Thymus (tissue), 11 donors: ENCODE measurements around the gene PGBD2. TPM values are rescaled to one million over a fixed set of nuclear protein-coding genes. Genes with fewer than 3 reads are reported as not detected.
"Not testable (repeated sequence)": the region's sequence is repeated elsewhere in the genome, so short reads cannot be mapped to it uniquely, and the experiment has no call there.

Source experiments
- DNase-seq, 9 donors: peaks; one replicate each; pipeline ENCODE4 v3.0.0-alpha.2; 2013; ENCODE audit warnings: low spot score in 9 of 9, low read depth in 6 of 9, missing footprints in 1 of 9
- H3K27ac ChIP-seq, 2 donors: one replicate each; pipeline ENCODE4 v1.5.1; 2013; ENCODE audit warnings: control low read depth in 1 of 2, low read depth in 1 of 2, low read length in 1 of 2, mild to moderate bottlenecking in 1 of 2, moderate library complexity in 1 of 2
- H3K27me3 ChIP-seq, 2 donors: one replicate each; pipeline ENCODE4 v1.5.1; 2013; ENCODE audit warnings: low read length in 1 of 2; ENCODE audit not compliant: control insufficient read depth in 2 of 2, insufficient read depth in 1 of 2
- H3K36me3 ChIP-seq, 2 donors: one replicate each; pipeline ENCODE4 v1.5.1; 2013; ENCODE audit warnings: low read length in 1 of 2, mild to moderate bottlenecking in 1 of 2, moderate library complexity in 1 of 2; ENCODE audit not compliant: control insufficient read depth in 2 of 2, insufficient read depth in 2 of 2
- H3K4me1 ChIP-seq, 2 donors: one replicate each; pipeline ENCODE4 v1.5.1; 2013; ENCODE audit warnings: low read length in 2 of 2; ENCODE audit not compliant: control insufficient read depth in 2 of 2, insufficient read depth in 2 of 2
- H3K4me3 ChIP-seq, 2 donors: one replicate each; pipeline ENCODE4 v1.5.1; 2013; ENCODE audit warnings: low read length in 2 of 2, control low read depth in 1 of 2, mild to moderate bottlenecking in 1 of 2
- H3K9me3 ChIP-seq, 2 donors: one replicate each; pipeline ENCODE4 v1.5.1; 2013; ENCODE audit warnings: low read length in 1 of 2, mild to moderate bottlenecking in 1 of 2; ENCODE audit not compliant: control insufficient read depth in 2 of 2, insufficient read depth in 1 of 2
- WGBS: extraction: QIAGEN DNeasy Blood & Tissue Kit; methylation state at CpG from one replicate; pipeline ENCODE4 v1.1.7; 2013; 5-methylcytosine and 5-hydroxymethylcytosine counted together
- polyA plus RNA-seq: library from polyadenylated mRNA; stranded (reverse); fragments of 200-250 nt; gene quantifications from one replicate; pipeline ENCODE4 v1.2.3, GENCODE V29; 2013
- total RNA-seq: library from RNA; stranded (reverse); fragments of 120-200 nt; gene quantifications from one replicate; pipeline ENCODE4 v1.2.4, GENCODE V29; 2013
- donor health status: healthy.

PGBD2 gene
- total and polyA plus RNA-seq, 2 donors = 8.0 to 8.8 TPM

DNA sequence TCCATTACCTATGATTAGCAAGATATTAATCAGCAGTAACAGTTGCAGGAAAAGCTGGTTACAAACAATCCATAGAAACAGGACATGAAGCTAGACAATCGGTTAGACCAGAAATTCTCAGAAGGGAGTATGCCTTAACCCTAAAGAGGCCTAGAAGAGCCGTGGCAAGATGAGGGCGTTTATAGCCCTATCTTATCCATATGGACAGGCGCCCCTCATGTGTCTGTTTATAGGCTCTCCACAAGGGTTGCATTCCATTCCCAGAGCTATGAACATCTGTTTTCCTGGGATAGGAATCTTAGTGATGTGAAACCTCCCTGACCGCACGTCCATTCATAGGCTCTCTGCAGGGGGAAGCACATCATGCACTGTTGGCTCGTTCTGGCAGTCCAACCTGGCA lies 23.6 kb upstream of the PGBD2 start:
- H3K36me3 ChIP-seq, H3K27ac ChIP-seq, H3K4me3 ChIP-seq, DNase-seq, H3K4me1 ChIP-seq, H3K27me3 ChIP-seq, H3K9me3 ChIP-seq: not testable (repeated sequence)
- 80% methylated on average over 7 of the region's 7 CpGs for WGBS

DNA sequence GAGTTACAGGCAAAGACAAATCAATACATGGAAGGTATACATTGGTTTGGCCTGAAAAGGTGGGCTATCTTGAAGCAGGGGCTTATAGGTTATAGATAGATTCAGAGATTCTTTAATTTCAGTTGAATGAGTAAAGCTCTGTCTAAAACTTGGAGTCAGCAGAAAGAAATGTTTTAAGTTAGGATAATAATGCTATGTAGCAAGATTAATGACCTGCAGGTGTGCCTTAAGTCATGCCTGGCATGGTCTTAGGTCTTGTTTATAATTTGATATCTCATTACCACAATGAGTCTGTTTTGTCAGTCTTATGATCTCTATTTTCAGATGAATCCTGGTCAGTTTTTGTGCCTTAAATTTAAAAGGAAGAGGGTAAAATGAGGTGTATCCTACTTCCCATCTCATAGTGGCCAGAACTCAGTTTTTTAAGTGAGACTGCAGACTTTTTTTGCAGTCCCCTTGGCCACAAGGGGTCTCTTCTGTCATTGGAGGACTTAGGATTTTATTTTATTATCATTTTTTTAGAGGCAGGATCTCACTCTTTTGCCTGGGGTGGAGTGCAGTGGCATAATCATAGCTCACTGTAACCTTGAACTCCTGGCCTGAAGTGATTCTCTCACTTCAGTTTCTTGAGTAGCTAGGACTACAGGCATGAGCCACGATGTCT lies 21.3 kb upstream of the PGBD2 start:
- no peak for DNase-seq
- H3K4me3 ChIP-seq = no peak overlapping the region
- WGBS = 91% methylated on average over 1 of the region's 1 CpG
- no peaks in the 10 kb centered on the region for H3K4me1 ChIP-seq
- H3K9me3 ChIP-seq = no peaks in the 10 kb centered on the region
- H3K36me3 ChIP-seq = no peaks in the 10 kb centered on the region
- no peak overlapping the region for H3K27ac ChIP-seq
- no peaks in the 10 kb centered on the region for H3K27me3 ChIP-seq

DNA sequence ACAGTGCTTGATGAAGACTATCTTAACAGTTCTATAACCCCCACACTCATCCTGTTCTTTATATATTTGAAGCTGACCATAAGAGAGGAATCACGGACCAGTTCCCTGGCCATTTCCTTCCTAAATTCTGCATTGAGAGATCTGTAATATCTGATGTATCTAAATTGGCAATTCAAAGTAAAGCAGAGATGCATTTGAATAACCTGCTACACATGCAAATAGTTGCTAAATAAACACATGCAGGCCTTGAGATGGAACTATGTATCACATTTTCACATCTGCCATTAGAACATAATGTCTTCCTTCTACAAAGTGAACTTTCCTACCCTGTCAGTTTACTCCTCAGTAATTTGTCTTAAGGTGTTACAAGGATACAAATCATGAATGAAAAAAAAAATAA lies 20.4 kb upstream of the PGBD2 start:
- no peaks in the 10 kb centered on the region for H3K27me3 ChIP-seq
- H3K9me3 ChIP-seq = no peaks in the 10 kb centered on the region
- no peak for DNase-seq
- no peak overlapping the region for H3K4me3 ChIP-seq
- WGBS = 91% methylated on average over 1 of the region's 1 CpG
- H3K36me3 ChIP-seq = no peaks in the 10 kb centered on the region
- no peak overlapping the region for H3K27ac ChIP-seq
- H3K4me1 ChIP-seq = no peaks in the 10 kb centered on the region

DNA sequence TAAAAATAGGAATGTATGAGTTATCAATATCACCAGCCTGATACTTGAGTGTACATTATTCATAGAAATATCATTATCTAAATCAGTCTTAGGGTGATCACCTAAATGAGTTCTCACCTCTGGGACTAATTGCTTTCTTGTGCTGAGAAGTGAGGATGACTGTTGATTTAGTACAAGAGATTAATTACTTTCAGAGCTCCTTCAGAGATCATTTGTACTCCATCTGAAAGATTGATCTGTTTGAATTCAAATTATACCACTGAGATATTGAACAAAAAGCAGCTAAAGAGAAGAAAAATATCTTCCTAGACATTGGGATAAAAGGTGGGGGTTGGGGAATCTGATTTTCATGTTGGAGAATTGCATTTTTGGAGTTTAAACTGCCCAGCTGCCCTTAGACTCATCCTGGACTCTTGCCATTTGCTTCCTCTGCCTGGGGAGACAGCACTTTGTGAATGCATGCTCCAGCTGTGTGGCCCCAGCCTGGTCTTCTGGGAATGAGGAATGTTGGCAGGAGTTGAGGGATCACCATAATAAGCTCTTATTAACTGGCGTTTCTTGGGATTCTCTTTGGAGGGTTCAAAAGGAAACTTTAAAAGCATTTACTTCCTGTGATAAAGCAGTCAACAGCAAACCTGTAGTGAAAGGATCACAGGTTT lies 19.7 kb upstream of the PGBD2 start:
- 48% methylated on average over 1 of the region's 1 CpG for WGBS
- no peak overlapping the region for H3K4me3 ChIP-seq
- DNase-seq = no peak
- peak overlapping the region in 1 of 2 donors; percentile 25 for H3K27ac ChIP-seq
- no peaks in the 10 kb centered on the region for H3K36me3 ChIP-seq
- no peaks in the 10 kb centered on the region for H3K9me3 ChIP-seq
- H3K4me1 ChIP-seq = no peaks in the 10 kb centered on the region
- no peaks in the 10 kb centered on the region for H3K27me3 ChIP-seq

DNA sequence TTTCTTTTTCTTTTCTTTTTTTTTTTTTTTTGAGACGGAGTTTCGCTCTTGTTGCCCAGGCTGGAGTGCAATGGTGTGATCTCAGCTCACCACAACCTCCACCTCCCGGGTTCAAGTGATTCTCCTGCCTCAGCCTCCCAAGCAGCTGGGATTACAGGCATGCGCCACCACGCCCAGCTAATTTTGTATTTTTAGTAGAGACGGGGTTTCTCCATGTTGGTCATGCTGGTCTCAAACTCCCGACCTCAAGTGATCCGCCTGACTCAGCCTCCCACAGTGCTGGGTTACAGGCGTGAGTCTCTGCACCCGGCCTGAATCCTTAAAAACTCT lies 16.2 kb upstream of the PGBD2 start:
- not testable (repeated sequence) for H3K27me3 ChIP-seq, DNase-seq, H3K4me3 ChIP-seq, H3K4me1 ChIP-seq, H3K36me3 ChIP-seq, H3K27ac ChIP-seq, H3K9me3 ChIP-seq
- WGBS = 92% methylated on average over 10 of the region's 10 CpGs

DNA sequence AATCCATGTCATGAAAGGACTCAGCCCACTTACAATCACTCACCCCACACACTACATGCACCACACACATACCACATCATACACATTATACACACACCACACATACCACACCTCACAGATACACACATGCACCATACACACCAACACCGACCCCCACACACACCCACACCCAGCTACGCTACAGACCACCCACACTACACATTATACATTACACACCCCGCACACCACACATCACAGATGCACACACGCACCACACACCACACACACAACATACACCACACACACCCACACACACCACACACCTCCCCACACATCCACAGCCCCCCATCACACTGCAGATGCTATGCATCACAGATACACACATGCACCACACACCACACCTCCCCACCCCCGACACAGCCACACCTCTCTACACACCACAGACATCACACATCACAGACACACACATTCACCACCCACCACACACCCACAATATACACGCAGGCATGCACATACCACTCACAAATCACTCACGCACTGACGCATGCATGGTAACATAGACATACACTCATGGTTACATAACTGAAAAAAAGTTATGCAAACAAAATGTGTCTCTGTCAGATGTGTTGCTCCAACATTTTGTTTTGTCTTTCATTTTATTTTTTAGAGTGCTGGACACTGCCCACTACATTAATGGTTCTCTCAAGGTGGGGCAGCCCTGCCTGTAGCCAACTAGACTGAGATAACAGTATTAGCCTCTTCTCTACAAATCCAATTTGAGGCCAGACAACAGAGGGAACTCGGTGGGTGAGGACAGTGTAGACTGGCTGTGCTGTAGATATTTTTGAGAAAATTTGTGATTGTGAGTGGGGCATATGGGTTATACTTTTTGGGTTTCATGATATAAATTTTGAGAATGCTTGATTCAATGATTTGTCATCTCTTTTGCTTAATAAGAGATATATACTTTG lies 15.2 kb upstream of the PGBD2 start:
- H3K4me3 ChIP-seq = no peak overlapping the region
- H3K27ac ChIP-seq = no peak overlapping the region
- H3K36me3 ChIP-seq = no peaks in the 10 kb centered on the region
- H3K4me1 ChIP-seq = no peaks in the 10 kb centered on the region
- H3K9me3 ChIP-seq = no peaks in the 10 kb centered on the region
- H3K27me3 ChIP-seq = no peaks in the 10 kb centered on the region
- DNase-seq = no peak
- 94% methylated on average over 9 of the region's 9 CpGs for WGBS

DNA sequence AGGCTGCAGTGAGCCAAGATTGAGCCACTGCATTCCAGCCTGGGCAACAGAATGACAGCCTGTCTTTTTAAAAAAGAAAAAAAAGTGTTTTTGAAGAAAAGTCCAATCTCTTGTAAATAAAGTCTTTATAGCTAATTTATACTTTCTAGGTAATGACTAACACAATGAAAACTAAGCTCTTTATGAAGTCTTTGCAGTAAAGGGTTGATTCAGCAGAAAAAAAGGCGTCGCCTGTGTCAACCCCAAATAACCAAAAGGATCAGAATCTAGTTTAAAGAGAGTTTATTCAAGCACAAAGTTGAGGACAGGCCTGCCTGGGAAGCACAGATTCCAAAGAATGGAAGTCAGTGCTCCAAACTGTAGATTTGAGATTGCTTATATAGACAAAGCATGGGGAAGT lies 14.3 kb upstream of the PGBD2 start:
- WGBS = 98% methylated on average over 2 of the region's 2 CpGs

DNA sequence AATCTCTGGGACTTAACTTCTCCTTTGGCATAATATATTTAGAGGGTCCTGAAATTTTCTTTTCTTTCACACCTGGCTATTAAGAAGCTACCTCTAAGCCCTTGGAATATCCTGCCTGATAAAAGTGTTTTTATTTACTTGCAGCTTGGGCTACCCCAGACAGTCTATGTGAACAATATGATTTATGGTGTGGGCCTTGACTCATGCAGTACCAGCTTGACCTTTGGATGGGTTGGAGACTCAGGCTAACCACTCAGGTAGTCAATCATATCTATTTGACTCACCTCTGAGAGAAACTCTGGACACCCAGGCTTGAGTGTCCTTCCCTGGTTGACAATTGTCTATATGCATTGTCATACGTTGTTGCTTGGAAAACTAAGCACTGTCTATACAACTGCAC lies 13.4 kb upstream of the PGBD2 start:
- H3K4me3 ChIP-seq = no peak overlapping the region
- H3K9me3 ChIP-seq = no peaks in the 10 kb centered on the region
- DNase-seq = no peak

More for the DNA sequence above, 14.3 kb upstream of the PGBD2 start:
- no peak overlapping the region for H3K27ac ChIP-seq
- H3K4me3 ChIP-seq = no peak overlapping the region
- no peaks in the 10 kb centered on the region for H3K4me1 ChIP-seq
- H3K9me3 ChIP-seq = no peaks in the 10 kb centered on the region
- DNase-seq = no peak
- no peaks in the 10 kb centered on the region for H3K36me3 ChIP-seq
- no peaks in the 10 kb centered on the region for H3K27me3 ChIP-seq

DNA sequence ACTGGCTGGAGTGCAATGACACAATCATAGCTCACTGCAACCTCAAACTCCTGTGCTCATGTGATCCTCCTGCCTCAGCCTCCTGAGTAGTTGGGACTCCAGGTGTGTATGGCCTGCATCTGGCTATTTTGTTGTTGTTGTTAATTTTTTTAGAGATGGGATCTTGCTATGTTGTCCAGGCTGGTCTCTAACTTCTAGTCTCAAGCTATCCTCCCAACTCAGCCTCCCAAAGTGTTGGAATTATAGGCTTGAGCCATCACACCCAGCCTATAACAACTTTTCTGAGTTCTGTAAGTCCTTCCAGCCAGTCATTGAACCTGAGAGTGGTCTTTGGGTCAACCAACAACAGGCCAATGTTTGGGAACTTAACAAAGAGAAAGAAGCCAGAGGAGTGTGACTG lies 11.2 kb upstream of the PGBD2 start:
- no peaks in the 10 kb centered on the region for H3K27me3 ChIP-seq
- no peak overlapping the region for H3K27ac ChIP-seq
- H3K4me1 ChIP-seq = no peaks in the 10 kb centered on the region
- H3K4me3 ChIP-seq = no peak overlapping the region
- H3K36me3 ChIP-seq = no peaks in the 10 kb centered on the region
- no peak for DNase-seq
- no peaks in the 10 kb centered on the region for H3K9me3 ChIP-seq

More for the DNA sequence above, 13.4 kb upstream of the PGBD2 start:
- 97% methylated on average over 1 of the region's 1 CpG for WGBS
- Histone ChIP-seq H3K27ac (no peak overlapping the region), H3K36me3 (no peaks in the 10 kb centered on the region), H3K4me1 (no peaks in the 10 kb centered on the region), H3K27me3 (no peaks in the 10 kb centered on the region)
